ENCODE data around the gene ERI2. TPM values are rescaled to one million over a fixed set of nuclear protein-coding genes. Genes with fewer than 3 reads are reported as not detected.
A peak's percentile ranks its signal among the peaks of the same experiment; 100 is the strongest.

ERI2 gene, protein sequence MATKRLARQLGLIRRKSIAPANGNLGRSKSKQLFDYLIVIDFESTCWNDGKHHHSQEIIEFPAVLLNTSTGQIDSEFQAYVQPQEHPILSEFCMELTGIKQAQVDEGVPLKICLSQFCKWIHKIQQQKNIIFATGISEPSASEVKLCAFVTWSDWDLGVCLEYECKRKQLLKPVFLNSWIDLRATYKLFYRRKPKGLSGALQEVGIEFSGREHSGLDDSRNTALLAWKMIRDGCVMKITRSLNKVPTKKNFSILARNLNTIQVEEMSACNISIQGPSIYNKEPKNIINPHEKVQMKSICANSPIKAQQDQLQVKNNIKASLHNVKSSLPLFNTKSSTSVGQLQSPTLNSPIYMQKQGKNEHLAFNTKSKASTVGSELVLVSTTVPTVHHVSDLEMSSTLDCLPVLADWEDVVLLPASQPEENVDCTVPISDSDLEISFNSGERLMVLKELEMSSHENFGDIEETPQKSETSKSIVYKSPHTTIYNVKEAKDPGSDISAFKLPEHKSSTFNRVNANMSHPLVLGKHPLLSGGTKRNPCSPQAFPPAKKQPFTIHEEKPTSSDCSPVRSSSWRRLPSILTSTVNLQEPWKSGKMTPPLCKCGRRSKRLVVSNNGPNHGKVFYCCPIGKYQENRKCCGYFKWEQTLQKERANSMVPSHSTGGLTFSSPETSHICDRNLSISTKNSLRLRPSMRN
- 10 to 100 TPM; 17.6 to 19.8 TPM for total RNA-seq

DNA sequence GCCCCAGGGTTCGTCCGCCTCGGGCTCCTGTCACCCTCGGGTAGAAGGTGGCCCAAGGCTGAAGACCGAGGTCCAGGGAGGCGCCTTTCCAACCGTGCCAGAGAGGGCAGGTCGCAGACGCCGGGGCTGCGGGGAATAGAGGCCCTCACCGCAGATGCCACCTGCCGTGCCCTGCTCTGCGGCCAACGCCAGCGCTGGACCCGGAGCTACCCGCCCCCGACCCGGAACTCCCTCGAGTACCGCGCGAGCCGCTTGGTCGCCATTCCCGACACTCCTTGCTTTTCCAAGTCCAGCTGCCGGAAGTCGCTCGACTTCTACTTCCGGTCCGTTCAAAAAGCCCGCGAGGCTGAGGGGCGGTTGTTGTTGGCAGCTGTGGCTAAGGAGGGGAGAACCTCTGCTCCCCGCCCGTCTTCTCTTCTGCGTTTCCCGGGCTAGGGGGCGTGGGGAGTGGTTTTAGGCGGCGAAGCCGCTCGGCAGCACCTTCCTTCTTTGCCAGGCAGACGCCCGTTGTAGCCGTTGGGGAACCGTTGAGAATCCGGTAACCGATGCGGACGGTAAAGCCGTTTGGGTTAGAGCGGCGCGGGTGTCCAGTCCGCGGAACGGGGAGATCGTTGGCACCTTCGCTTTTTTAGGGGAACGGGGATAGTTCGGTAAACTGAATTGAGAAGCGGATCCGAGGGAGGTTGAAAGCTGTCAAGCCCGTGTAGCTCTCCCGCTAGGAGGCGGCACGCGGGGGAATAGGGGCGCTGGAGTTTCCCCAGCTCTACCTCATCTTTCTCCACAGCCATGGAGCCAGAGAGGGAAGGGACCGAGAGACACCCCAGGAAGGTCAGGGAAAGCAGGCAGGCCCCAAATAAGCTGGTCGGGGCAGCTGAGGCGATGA is at the start of gene ERI2, which contains the start of gene REXO5:
Gene ERI2 (minus strand): TSS at position 305 of the 883 bp plus-strand sequence. CDS start 42 bp downstream, at position 263.
Gene REXO5 (plus strand): TSS at position 360 of the 883 bp plus-strand sequence. CDS start 427 bp downstream, at position 787.
- CTCF ChIA-PET, result interaction anchor here (0.7 to 1.5 kb wide), 11 partner anchors 15 to 1974 kb away, joined by 3 to 6 read pairs (median 3); no protein-coding TSS in a partner anchor
- ATAC-seq (peak; percentile 87), DNase-seq (peak; percentile 86)
- H3K9me3 Mint-ChIP-seq (ENCODE audit: low read depth), result no peaks in the 10 kb centered on the region
- H3K27me3 Mint-ChIP-seq, result no peaks in the 10 kb centered on the region
- peaks cover 6% of the 10 kb centered on the region for H3K36me3 Mint-ChIP-seq (ENCODE audit: low read depth)
- peak within 1 kb of the TSS; percentile 97 for H3K27ac Mint-ChIP-seq
- H3K4me3 Mint-ChIP-seq, result peak within 1 kb of the TSS; percentile 79
- H3K4me1 Mint-ChIP-seq, result peaks cover 18% of the 10 kb centered on the region
- intact Hi-C loops (cut with DNase I, micrococcal nuclease), result loop anchor here in 1 of 2 experiments (1.0 to 10.0 kb wide), 6 partner anchors 65 to 1568 kb away; partner anchors contain the start of genes CDR2, DCUN1D3, LYRM1 and THUMPD1
- POLR2A ChIA-PET, result no interaction called here

DNA sequence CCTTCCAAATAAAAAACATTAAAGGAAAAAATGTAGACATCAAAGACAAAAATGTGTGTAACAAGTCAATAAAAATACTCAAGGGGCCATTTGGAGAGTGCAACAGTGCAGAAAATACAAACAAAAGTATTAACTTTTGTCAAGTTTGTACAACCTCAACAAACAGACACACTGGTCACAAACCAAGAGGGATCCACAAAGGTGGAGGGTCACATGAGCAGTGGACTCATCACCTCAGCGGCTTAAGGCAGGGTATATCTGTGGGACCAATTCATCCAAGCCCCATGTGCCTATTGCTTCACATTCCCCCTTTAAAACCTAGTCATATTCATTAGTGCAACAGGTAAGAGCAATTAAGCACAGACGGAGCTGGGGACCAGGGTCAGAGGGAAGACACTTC is 48.7 kb upstream of the ERI2 start:
- Mint-ChIP-seq H3K27me3 (no peaks in the 10 kb centered on the region), H3K4me1 (peaks cover 5% of the 10 kb centered on the region), H3K4me3 (no peak overlapping the region), H3K9me3 (ENCODE audit: low read depth) (no peaks in the 10 kb centered on the region), H3K36me3 (ENCODE audit: low read depth) (peaks cover 10% of the 10 kb centered on the region), H3K27ac (no peak overlapping the region)
- CTCF ChIA-PET, result interaction anchor here (0.8 to 1.3 kb wide), 4 partner anchors 11 to 54 kb away, joined by 3 to 4 read pairs (median 3); no protein-coding TSS in a partner anchor
- POLR2A ChIA-PET, result no interaction called here
- intact Hi-C loops (cut with DNase I, micrococcal nuclease), result loop anchor here in 1 of 2 experiments (5.0 kb wide), 1 partner anchor 147 kb away; no protein-coding TSS in a partner anchor
- ATAC-seq, result no peak
- no peak for DNase-seq

DNA sequence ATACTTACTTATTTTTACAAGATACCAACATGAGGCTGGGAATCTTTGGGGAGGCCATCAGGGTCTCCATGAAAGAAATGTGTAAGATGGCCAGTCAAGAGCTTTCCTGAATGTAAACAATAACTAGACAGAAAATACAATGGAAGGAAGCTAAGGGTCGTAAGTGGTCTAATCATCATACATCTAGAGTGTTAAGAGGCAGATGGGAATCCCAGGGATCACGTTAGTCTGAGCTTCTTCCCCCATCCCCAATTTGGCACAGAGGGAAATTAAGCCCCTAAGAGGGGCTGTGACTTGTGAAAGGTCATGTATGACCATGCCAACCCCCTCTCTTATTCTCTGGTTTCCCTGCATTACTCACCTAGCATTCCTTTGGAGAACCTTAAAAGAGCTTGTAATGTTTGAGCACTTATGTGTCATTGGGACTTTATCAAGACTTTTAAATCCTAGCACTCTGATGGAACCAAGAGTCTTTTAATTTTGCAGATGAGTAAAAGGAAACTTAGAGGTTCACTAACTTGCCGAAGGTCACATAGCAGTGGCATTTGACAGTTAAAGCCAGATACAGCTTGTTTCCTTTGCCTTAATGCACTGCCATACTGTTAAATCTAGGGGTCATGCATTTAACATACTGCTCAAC is 47.8 kb upstream of the ERI2 start:
- Mint-ChIP-seq H3K4me3 (no peak overlapping the region), H3K36me3 (ENCODE audit: low read depth) (peaks cover 6% of the 10 kb centered on the region), H3K9me3 (ENCODE audit: low read depth) (no peaks in the 10 kb centered on the region), H3K27ac (no peak overlapping the region), H3K27me3 (no peaks in the 10 kb centered on the region), H3K4me1 (peaks cover 5% of the 10 kb centered on the region)
- ChIA-PET CTCF (interaction anchor here (0.5 to 1.3 kb wide), 4 partner anchors 21 to 194 kb away, joined by 3 to 4 read pairs (median 4); no protein-coding TSS in a partner anchor), POLR2A (no interaction called here)
- no peak for DNase-seq
- intact Hi-C loops (cut with DNase I, micrococcal nuclease), result loop anchor here in 1 of 2 experiments (5.0 kb wide), 1 partner anchor 148 kb away; no protein-coding TSS in a partner anchor
- ATAC-seq, result no peak

DNA sequence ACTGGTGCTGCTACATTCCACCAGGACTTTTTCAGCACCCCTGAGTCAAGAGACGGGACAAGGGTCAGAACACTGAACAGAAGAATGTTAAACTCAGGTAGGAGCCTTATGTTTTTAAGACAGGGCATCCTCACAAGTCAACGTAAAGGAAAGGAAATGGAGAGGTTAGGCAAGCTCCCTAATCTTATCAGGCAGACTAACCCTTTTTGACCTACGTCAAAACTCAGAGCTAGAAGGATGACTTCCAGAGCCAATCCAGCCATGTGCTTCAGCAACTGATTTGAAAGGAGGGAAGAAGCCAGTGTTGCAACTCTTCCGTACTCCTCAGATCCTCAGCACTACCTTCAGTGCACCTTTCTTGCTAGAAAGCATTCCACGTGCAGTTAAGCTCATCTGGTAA is 46.9 kb upstream of the ERI2 start:
- ChIA-PET POLR2A (no interaction called here), CTCF (interaction anchor here (1.0 kb wide), 1 partner anchor 46 kb away, joined by 3 read pairs; no protein-coding TSS in a partner anchor)
- no peak overlapping the region for H3K27ac Mint-ChIP-seq
- no peaks in the 10 kb centered on the region for H3K27me3 Mint-ChIP-seq
- H3K36me3 Mint-ChIP-seq (ENCODE audit: low read depth), result peaks cover 4% of the 10 kb centered on the region
- no peak overlapping the region for H3K4me3 Mint-ChIP-seq
- intact Hi-C loops (cut with DNase I, micrococcal nuclease), result loop anchor here in 1 of 2 experiments (5.0 kb wide), 1 partner anchor 149 kb away; no protein-coding TSS in a partner anchor
- ATAC-seq (no peak), DNase-seq (no peak)
- no peaks in the 10 kb centered on the region for H3K9me3 Mint-ChIP-seq (ENCODE audit: low read depth)
- peaks cover 5% of the 10 kb centered on the region for H3K4me1 Mint-ChIP-seq

DNA sequence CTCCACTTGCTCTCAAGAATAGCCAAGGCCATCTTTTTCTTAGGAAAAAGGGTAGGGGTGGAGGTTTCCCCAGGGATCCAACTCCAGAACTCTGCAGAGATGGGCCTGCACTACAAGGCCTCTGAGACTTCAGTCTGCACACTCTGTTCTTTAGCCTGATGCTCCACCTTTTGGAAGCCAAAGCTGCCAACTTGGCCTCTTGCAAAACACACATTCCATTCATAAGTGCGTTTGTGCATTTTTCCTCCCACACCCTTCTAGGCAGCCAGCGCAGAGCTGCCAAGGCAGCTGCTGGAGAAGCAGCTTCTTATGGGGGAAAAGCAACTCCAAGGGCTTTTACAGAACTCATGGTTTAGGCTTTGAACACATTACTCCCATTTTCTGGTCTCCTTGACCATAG is 45.3 kb upstream of the ERI2 start:
- Mint-ChIP-seq H3K27ac (no peak overlapping the region), H3K4me1 (peaks cover 5% of the 10 kb centered on the region), H3K36me3 (ENCODE audit: low read depth) (peaks cover 4% of the 10 kb centered on the region), H3K4me3 (no peak overlapping the region), H3K27me3 (no peaks in the 10 kb centered on the region), H3K9me3 (ENCODE audit: low read depth) (no peaks in the 10 kb centered on the region)
- DNase-seq (no peak), ATAC-seq (no peak)
- CTCF ChIA-PET, result interaction anchor here (0.6 to 4.1 kb wide), 7 partner anchors 12 to 426 kb away, joined by 3 to 16 read pairs (median 4); no protein-coding TSS in a partner anchor
- POLR2A ChIA-PET, result no interaction called here
- intact Hi-C loops (cut with DNase I, micrococcal nuclease), result loop anchor here (2.0 to 5.0 kb wide), 2 partner anchors 49 to 151 kb away; partner anchors contain the start of genes DCUN1D3 (in 1 of the 2) and LYRM1 (in 1 of the 2)

DNA sequence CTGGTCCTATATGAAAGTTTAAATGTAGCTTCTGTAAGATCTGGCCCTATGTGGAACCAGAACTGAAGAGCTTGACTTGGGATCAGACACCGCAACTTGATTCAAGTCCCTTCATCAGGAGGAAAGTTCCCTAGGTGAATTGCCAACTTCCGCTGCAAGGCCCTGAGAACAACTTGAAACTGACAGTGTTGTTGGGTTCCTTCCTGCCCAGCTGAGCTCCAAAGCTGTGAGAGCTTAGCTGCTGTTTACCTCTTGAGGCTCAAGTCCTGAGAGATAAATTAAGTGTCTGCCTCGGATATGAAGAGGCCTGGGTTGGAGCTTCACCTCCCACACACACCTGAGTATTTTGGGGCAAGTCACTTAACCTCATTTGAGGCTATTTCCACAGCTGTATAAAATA is 44.7 kb upstream of the ERI2 start:
- Mint-ChIP-seq H3K4me1 (peaks cover 5% of the 10 kb centered on the region), H3K27ac (no peak overlapping the region), H3K27me3 (no peaks in the 10 kb centered on the region), H3K4me3 (no peak overlapping the region), H3K36me3 (ENCODE audit: low read depth) (peaks cover 4% of the 10 kb centered on the region), H3K9me3 (ENCODE audit: low read depth) (no peaks in the 10 kb centered on the region)
- intact Hi-C loops (cut with DNase I, micrococcal nuclease), result loop anchor here (1.0 to 5.0 kb wide), 6 partner anchors 50 to 233 kb away; partner anchors contain the start of genes DCUN1D3 (in 1 of the 2) and LYRM1 (in 1 of the 2)
- POLR2A ChIA-PET, result no interaction called here
- CTCF ChIA-PET, result interaction anchor here (0.8 to 4.1 kb wide), 23 partner anchors 11 to 427 kb away, joined by 3 to 16 read pairs (median 5); partner anchors contain the start of genes ERI2 and REXO5
- DNase-seq (no peak), ATAC-seq (no peak)

DNA sequence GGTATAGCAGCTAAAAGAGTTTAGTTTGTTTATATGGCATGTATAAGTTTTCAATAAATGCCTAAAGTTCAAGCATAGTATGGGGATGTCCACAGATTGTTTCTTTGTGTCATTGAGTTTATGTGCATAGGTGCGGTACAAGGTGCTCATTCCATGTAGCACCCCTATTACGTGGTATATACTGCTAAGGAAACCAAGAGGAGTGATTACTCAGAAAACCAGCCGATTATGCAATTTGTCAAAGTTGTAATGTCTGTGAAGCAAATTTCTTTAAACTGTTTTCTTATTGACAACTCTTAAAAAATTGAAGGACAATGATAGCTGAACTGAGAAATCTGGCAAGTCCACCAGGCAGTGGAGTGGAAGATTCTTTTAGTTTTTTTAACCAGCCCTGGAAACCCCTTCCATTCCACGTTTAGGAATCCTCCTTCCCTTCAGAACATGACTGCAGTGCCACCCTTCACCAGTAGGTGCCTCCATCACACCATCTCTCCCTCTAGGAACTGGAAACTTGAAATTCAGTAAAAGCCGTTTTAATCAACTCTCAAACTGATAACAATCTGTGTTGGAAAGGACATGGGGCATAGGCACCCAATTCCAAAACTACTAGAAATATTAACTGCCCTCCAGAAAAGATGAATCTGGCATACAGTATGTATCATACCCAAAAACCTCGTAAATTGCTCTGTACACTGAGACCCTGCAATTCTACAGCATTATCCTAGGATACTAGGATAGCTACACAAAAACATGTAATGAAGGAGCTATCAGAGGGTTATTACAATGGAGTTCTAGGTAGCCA is 43.5 kb upstream of the ERI2 start:
- no peaks in the 10 kb centered on the region for H3K27me3 Mint-ChIP-seq
- peaks cover 13% of the 10 kb centered on the region for H3K4me1 Mint-ChIP-seq
- H3K27ac Mint-ChIP-seq, result no peak overlapping the region
- intact Hi-C loops (cut with DNase I, micrococcal nuclease), result loop anchor here (1.0 to 10.0 kb wide), 7 partner anchors 51 to 425 kb away; partner anchors contain the start of genes CRYM (in 1 of the 2), DCUN1D3 (in 1 of the 2) and LYRM1 (in 1 of the 2)
- no peak overlapping the region for H3K4me3 Mint-ChIP-seq
- peaks cover 5% of the 10 kb centered on the region for H3K36me3 Mint-ChIP-seq (ENCODE audit: low read depth)
- no peaks in the 10 kb centered on the region for H3K9me3 Mint-ChIP-seq (ENCODE audit: low read depth)
- CTCF ChIA-PET, result interaction anchor here (0.6 to 4.1 kb wide), 29 partner anchors 12 to 1846 kb away, joined by 3 to 16 read pairs (median 4); partner anchors contain the start of genes ERI2 and REXO5
- peak; percentile 57 for ATAC-seq
- peak; percentile 78 for DNase-seq
- POLR2A ChIA-PET, result no interaction called here

DNA sequence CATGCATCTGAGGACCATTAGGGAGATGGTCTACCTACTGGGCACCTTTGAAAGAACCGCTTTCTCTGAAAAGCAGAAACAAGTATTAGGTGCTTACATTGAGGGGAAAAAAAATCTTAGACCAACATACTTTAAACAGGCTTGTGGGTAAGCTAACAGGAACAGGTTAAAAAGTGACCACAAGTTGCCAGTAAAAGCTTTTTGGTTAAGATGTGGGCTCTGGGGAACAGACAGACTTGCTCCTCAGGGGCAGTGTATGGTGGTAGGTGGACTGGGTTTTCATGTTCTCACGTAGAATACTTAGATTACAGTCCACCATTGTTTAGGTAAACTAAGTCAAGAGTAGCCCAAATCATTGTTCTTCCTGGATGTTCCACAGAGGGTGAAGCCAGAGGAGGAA is 41.3 kb upstream of the ERI2 start:
- Mint-ChIP-seq H3K4me3 (no peak overlapping the region), H3K4me1 (peaks cover 27% of the 10 kb centered on the region), H3K36me3 (ENCODE audit: low read depth) (peaks cover 10% of the 10 kb centered on the region), H3K27me3 (no peaks in the 10 kb centered on the region), H3K27ac (no peak overlapping the region), H3K9me3 (ENCODE audit: low read depth) (no peaks in the 10 kb centered on the region)
- ChIA-PET CTCF (interaction anchor here (1.1 to 1.9 kb wide), 4 partner anchors 9 to 154 kb away, joined by 3 to 5 read pairs (median 4); partner anchors contain the start of genes ERI2 and REXO5), POLR2A (interaction anchor here (0.6 kb wide), 1 partner anchor 31 kb away, joined by 3 read pairs; no protein-coding TSS in a partner anchor)
- ATAC-seq, result no peak
- no peak for DNase-seq
- intact Hi-C loops (cut with DNase I, micrococcal nuclease), result loop anchor here in 1 of 2 experiments (10.0 kb wide), 1 partner anchor 427 kb away; the partner anchor contains the start of gene CRYM

DNA sequence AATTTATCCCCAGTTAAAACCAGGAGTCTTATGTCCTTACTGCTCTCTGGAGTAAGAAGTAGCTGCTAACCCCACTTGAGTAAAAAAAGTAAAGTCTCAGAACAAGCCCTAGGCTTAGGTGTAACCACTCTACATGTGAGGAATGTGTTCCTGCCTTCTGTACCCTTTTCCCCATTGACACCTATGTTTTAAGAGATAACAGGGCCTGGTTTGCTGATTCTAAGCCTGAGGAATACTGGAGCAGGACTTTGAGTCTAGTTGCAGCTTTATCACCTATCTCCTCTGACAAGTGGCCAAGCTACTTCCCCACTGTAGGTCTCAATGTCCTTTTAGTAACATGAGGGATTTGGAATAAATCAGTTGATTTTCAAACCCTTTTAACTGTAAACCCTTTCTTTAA is 40.3 kb upstream of the ERI2 start:
- H3K4me1 Mint-ChIP-seq, result peaks cover 27% of the 10 kb centered on the region
- POLR2A ChIA-PET, result no interaction called here
- ATAC-seq, result no peak

More for the DNA sequence above, 40.3 kb upstream of the ERI2 start:
- H3K27ac Mint-ChIP-seq, result no peak overlapping the region
- CTCF ChIA-PET, result interaction anchor here (1.2 kb wide), 1 partner anchor 14 kb away, joined by 4 read pairs; no protein-coding TSS in a partner anchor
- H3K27me3 Mint-ChIP-seq, result no peaks in the 10 kb centered on the region
- DNase-seq, result no peak
- H3K36me3 Mint-ChIP-seq (ENCODE audit: low read depth), result peaks cover 13% of the 10 kb centered on the region
- intact Hi-C loops (cut with DNase I, micrococcal nuclease), result loop anchor here in 1 of 2 experiments (10.0 kb wide), 1 partner anchor 428 kb away; the partner anchor contains the start of gene CRYM
- no peak overlapping the region for H3K4me3 Mint-ChIP-seq
- no peaks in the 10 kb centered on the region for H3K9me3 Mint-ChIP-seq (ENCODE audit: low read depth)
